Measurements from ENCODE around the gene ITGA3. TPM values are rescaled to one million over a fixed set of nuclear protein-coding genes. Genes with fewer than 3 reads are reported as not detected.
"Not testable (repeated sequence)": the region's sequence is repeated elsewhere in the genome, so short reads cannot be mapped to it uniquely, and the experiment has no call there.

ITGA3 gene
- total RNA-seq, 4 donors from 2014 or later = 38.9 to 96.7 (median 58.6) TPM

DNA sequence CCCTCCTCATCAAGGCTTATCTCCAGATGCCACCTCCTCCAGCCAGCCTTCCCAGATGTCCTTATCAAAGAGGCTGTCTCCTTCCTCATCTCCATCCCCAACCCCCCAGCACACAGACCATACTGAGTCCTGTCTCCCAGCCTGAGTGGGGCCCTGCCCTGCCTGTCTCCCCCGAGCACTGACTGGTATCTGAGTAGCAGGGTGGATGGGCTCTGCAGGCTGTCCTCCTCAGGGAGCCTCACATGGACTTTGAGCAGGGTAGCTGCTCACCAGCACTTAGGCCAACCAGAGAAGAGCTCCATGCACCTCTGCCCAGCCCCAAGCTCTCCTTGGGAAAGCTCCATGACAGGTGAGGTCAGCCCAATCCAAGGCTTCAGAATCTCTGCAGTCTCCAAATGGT is 20.0 kb upstream of the ITGA3 start:
- Histone ChIP-seq H3K27me3 (no peaks in the 10 kb centered on the region), H3K4me3 (no peak overlapping the region), H3K4me1 (peaks cover 7 to 63% (median 53%) of the 10 kb centered on the region in 4 donors), H3K9me3 (no peaks in the 10 kb centered on the region), H3K36me3 (no peaks in the 10 kb centered on the region), H3K27ac (replicated peaks in 1 of 4) (no peak overlapping the region)
- WGBS = 100% methylated on average over 1 of the region's 1 CpG
- intact Hi-C loops (cut with DNase I) = no loop called here
- TF ChIP-seq POLR2AphosphoS5 (IDR thresholded peaks at IDR 0.05) (no peak), POLR2A (IDR thresholded peaks at IDR 0.05; ENCODE audit: low read depth) (no peak), CTCF (IDR thresholded peaks at IDR 0.05) (no peak), EP300 (IDR thresholded peaks at IDR 0.05) (no peak)
- DNase-seq (ENCODE audit: extremely low spot score) = no peak

DNA sequence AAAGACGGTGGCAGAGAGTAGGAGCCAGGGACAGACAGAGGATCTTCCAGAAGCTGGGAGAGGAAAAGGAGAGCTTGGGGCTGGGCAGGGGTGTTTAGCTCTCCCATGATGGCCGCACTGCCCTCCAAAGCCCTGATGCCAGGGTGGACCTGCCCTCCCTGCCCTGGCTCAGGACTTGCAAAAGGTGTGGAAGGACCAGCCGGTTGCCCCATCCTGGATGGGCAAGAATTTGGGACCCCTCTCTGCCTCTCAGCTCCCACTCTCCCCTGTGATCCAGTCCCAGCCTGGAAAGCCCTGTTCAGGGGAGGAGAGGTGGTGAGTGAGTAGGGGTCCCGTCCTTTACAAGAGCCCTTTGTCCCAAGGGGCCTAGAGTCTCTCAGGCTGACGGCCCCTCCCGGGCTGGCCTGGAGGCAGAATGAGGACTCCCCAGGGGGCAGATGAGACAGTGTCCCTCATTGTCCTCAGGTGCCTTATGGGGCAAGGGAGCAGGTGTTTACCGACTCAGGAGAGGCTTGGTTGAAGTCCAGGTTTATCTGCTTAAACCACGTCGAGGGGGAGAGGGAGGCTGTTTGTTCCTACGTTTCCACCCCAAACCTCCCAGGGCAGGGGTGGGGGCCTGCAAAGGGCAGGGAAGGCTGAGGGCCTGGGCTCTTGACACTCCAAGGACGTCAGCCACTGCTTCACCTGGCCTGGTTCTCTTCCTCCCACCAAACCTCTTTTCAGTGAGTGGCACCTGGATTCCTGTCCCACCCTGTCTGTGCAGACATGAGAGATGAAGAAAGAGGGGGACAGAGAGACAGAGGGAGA is 19.3 kb upstream of the ITGA3 start:
- TF ChIP-seq EP300 (IDR thresholded peaks at IDR 0.05) (no peak), POLR2AphosphoS5 (IDR thresholded peaks at IDR 0.05) (no peak), POLR2A (IDR thresholded peaks at IDR 0.05; ENCODE audit: low read depth) (no peak), CTCF (IDR thresholded peaks at IDR 0.05) (no peak)

GRCh38 chr17:50037321-50038107 is 18.4 kb upstream of the ITGA3 start:
- Histone ChIP-seq H3K4me1 (peaks cover 7 to 61% (median 53%) of the 10 kb centered on the region in 4 donors), H3K36me3 (no peaks in the 10 kb centered on the region), H3K27ac (replicated peaks in 1 of 4) (peak overlapping the region; percentile 65 to 71 (median 69)), H3K27me3 (no peaks in the 10 kb centered on the region), H3K4me3 (no peak overlapping the region), H3K9me3 (no peaks in the 10 kb centered on the region)
- WGBS = 41% methylated on average over 14 of the region's 14 CpGs
- DNase-seq (ENCODE audit: extremely low spot score) = no peak
- intact Hi-C loops (cut with DNase I) = no loop called here
- peak in 1 of 3 experiments; percentile 7 for TF ChIP-seq CTCF (IDR thresholded peaks at IDR 0.05)
- no peak for TF ChIP-seq EP300 (IDR thresholded peaks at IDR 0.05)
- no peak for TF ChIP-seq POLR2A (IDR thresholded peaks at IDR 0.05; ENCODE audit: low read depth)
- TF ChIP-seq POLR2AphosphoS5 (IDR thresholded peaks at IDR 0.05) = peak; percentile 59 to 69

More for the DNA sequence above, 19.3 kb upstream of the ITGA3 start:
- intact Hi-C loops (cut with DNase I) = no loop called here
- Histone ChIP-seq H3K27me3 (no peaks in the 10 kb centered on the region), H3K27ac (replicated peaks in 1 of 4) (peak overlapping the region; percentile 65 to 71 (median 69)), H3K4me1 (peaks cover 7 to 63% (median 53%) of the 10 kb centered on the region in 4 donors), H3K36me3 (no peaks in the 10 kb centered on the region), H3K4me3 (no peak overlapping the region), H3K9me3 (no peaks in the 10 kb centered on the region)
- WGBS = 67% methylated on average over 7 of the region's 11 CpGs
- DNase-seq (ENCODE audit: extremely low spot score) = no peak

- Histone ChIP-seq H3K9me3 (no peaks in the 10 kb centered on the region), H3K4me1 (peaks cover 7 to 55% (median 49%) of the 10 kb centered on the region in 4 donors), H3K27ac (replicated peaks in 1 of 4) (no peak overlapping the region), H3K4me3 (no peak overlapping the region), H3K27me3 (no peaks in the 10 kb centered on the region), H3K36me3 (no peaks in the 10 kb centered on the region)
- intact Hi-C loops (cut with DNase I) = no loop called here
- no peak for DNase-seq (ENCODE audit: extremely low spot score)
- 100% methylated on average over 2 of the region's 4 CpGs for WGBS
- no peak for TF ChIP-seq POLR2AphosphoS5 (IDR thresholded peaks at IDR 0.05)
These were observed 16.9 kb upstream of the ITGA3 start for GRCh38 chr17:50039058-50039457.

- peaks cover 21 to 56% (median 50%) of the 10 kb centered on the region in 4 donors for H3K4me1 ChIP-seq
- DNase-seq (ENCODE audit: extremely low spot score); H3K4me3 ChIP-seq; intact Hi-C loops (cut with DNase I); H3K9me3 ChIP-seq; H3K36me3 ChIP-seq; H3K27me3 ChIP-seq; H3K27ac ChIP-seq (replicated peaks in 1 of 4): not testable (repeated sequence)
- WGBS = 90% methylated on average over 5 of the region's 5 CpGs
These were observed 15.4 kb upstream of the ITGA3 start for GRCh38 chr17:50040496-50040895.

Measured in esophagus muscularis mucosa (tissue), 4 donors.